Effector CD4-positive, alpha-beta T cell (primary cell): ENCODE results near the gene CERS1.
A peak's percentile ranks its signal among the peaks of the same experiment; 100 is the strongest.
"Not testable (repeated sequence)": the region's sequence is repeated elsewhere in the genome, so short reads cannot be mapped to it uniquely, and the experiment has no call there.

Experiments used
- DNase-seq: peaks from one replicate; pipeline ENCODE4 v3.0.0-alpha.2; 2020

The CERS1 gene

GRCh38 chr19:18919086-18919899 lies 23.3 kb upstream of the CERS1 start, which contains the start of the genes COPE and DDX49:
TSS of gene COPE (minus strand) at chr19:18919387. CDS start at chr19:18919348, 39 bp downstream.
TSS of gene DDX49 (plus strand) at chr19:18919715. CDS start at chr19:18919742, 27 bp downstream.
- DNase-seq, result peak; percentile 96

- not testable (repeated sequence) for DNase-seq
Measured at GRCh38 chr19:18917593-18917992, 21.6 kb upstream of the CERS1 start.

GRCh38 chr19:18915639-18916038 lies 19.7 kb upstream of the CERS1 start:
- no peak for DNase-seq

- DNase-seq, result no peak
Measured at GRCh38 chr19:18913466-18913865, 17.5 kb upstream of the CERS1 start.

- no peak for DNase-seq
Measured at GRCh38 chr19:18912933-18913332, 17.0 kb upstream of the CERS1 start.

- DNase-seq, result no peak
Measured at GRCh38 chr19:18910801-18911436, 15.0 kb upstream of the CERS1 start.

- no peak for DNase-seq
Measured at GRCh38 chr19:18910010-18910409, 14.1 kb upstream of the CERS1 start.

GRCh38 chr19:18908917-18909619 lies 13.1 kb upstream of the CERS1 start:
- DNase-seq, result no peak

- no peak for DNase-seq
Measured at GRCh38 chr19:18906605-18907519, 10.9 kb upstream of the CERS1 start.

GRCh38 chr19:18905513-18906236 lies 9.7 kb upstream of the CERS1 start:
- no peak for DNase-seq

- DNase-seq, result no peak
Measured at GRCh38 chr19:18905058-18905456, 9.1 kb upstream of the CERS1 start.

GRCh38 chr19:18904334-18905057 lies 8.5 kb upstream of the CERS1 start:
- DNase-seq, result no peak

- no peak for DNase-seq
Measured at GRCh38 chr19:18903156-18904037, 7.4 kb upstream of the CERS1 start.

GRCh38 chr19:18902519-18902918 lies 6.6 kb upstream of the CERS1 start:
- DNase-seq, result not testable (repeated sequence)

- no peak for DNase-seq
Measured at GRCh38 chr19:18901491-18901890, 5.5 kb upstream of the CERS1 start.

- no peak for DNase-seq
Measured at GRCh38 chr19:18900700-18901481, 4.9 kb upstream of the CERS1 start.

GRCh38 chr19:18899624-18900560 lies 3.9 kb upstream of the CERS1 start:
- DNase-seq, result no peak
